ENCODE measurements around the gene NANS. TPM values are rescaled to one million over a fixed set of nuclear protein-coding genes. Genes with fewer than 3 reads are reported as not detected.
"Not testable (repeated sequence)": the region's sequence is repeated elsewhere in the genome, so short reads cannot be mapped to it uniquely, and the experiment has no call there.

The NANS gene
- total and polyA plus RNA-seq, 3 experiments from 2014 or later: 29.3 to 34.8 (median 33.2) TPM

DNA sequence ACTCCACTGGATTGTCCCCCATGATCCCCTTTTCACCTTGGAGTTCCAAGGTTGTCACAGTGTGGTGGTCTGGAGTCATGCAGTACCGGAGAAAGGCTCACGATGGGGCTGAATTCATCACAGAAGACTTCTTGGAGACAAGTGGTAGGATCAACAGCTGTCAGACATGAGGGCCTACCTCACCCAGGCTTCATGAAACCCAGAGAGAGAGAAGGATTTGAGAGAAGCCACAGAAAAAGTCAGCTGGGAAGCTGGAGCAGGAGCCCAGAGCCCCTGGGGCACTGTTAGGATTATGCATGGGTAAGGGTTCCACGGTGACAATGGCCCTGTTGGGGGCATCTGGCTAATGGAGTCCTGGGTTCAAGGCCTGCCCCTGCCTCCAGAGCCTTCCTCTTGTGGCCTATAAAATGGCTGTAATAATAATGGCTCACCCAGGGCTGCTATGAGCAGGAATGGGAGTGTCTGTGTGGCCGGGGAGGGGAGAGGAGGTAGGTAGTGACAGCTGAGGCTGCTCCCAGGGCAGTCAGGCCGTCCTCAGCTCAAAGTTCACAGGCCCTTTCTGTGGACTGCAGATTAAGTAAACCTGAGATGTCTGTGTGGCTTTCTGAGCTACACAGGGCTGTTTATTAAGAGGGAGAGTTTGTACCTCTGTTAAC is 61.6 kb downstream of the NANS start:
- H3K4me1 Mint-ChIP-seq: peaks cover 47 to 78% (median 67%) of the 10 kb centered on the region in 3 donors
- H3K9me3 Mint-ChIP-seq: no peaks in the 10 kb centered on the region
- peak overlapping the region; percentile 86 to 95 (median 90) for H3K4me3 Mint-ChIP-seq
- Histone ChIP-seq H3K4me3 (ENCODE audit: low read length) (peak overlapping the region; percentile 95), H3K9me3 (ENCODE audit: low read length) (no peaks in the 10 kb centered on the region), H3K36me3 (ENCODE audit: insufficient read depth, low read length) (no peaks in the 10 kb centered on the region), H3K27me3 (ENCODE audit: insufficient read depth, low read length, poor library complexity, severe bottlenecking) (no peaks in the 10 kb centered on the region), H3K4me1 (ENCODE audit: insufficient read depth, low read length) (peaks cover 43% of the 10 kb centered on the region), H3K27ac (ENCODE audit: low read depth, low read length) (peak overlapping the region; percentile 59)
- peak; percentile 23 to 73 (median 55) for DNase-seq
- H3K36me3 Mint-ChIP-seq: peaks cover 4 to 27% (median 5%) of the 10 kb centered on the region in 3 donors
- ChIA-PET POLR2A (interaction anchor here (0.6 to 3.8 kb wide), 9 partner anchors 9 to 213 kb away, joined by 3 to 49 read pairs (median 7); partner anchors contain the start of genes CORO2A and TBC1D2), CTCF (interaction anchor here (0.7 to 7.4 kb wide), 18 partner anchors 10 to 198 kb away, joined by 3 to 92 read pairs (median 4); partner anchors contain the start of genes CORO2A, TBC1D2 and TRMO)
- peak overlapping the region; percentile 85 to 99 (median 96) for H3K27ac Mint-ChIP-seq
- no peaks in the 10 kb centered on the region for H3K27me3 Mint-ChIP-seq

GRCh38 chr9:98118640-98119601 is 62.4 kb downstream of the NANS start, which contains the start of gene TRIM14:
TSS of gene TRIM14 (minus strand) at chr9:98119222. CDS start at chr9:98119188, 34 bp downstream.
- Mint-ChIP-seq H3K27ac (peak within 1 kb of the TSS; percentile 85 to 99 (median 96)), H3K27me3 (no peaks in the 10 kb centered on the region), H3K4me1 (peaks cover 45 to 70% (median 61%) of the 10 kb centered on the region in 3 donors), H3K4me3 (peak within 1 kb of the TSS; percentile 86 to 95 (median 90)), H3K9me3 (no peaks in the 10 kb centered on the region), H3K36me3 (peaks cover 4 to 27% (median 5%) of the 10 kb centered on the region in 3 donors)
- Histone ChIP-seq H3K4me1 (ENCODE audit: insufficient read depth, low read length) (peaks cover 43% of the 10 kb centered on the region), H3K9me3 (ENCODE audit: low read length) (no peaks in the 10 kb centered on the region), H3K27ac (ENCODE audit: low read depth, low read length) (peak within 1 kb of the TSS; percentile 59), H3K27me3 (ENCODE audit: insufficient read depth, low read length, poor library complexity, severe bottlenecking) (no peaks in the 10 kb centered on the region), H3K4me3 (ENCODE audit: low read length) (peak within 1 kb of the TSS; percentile 95), H3K36me3 (ENCODE audit: insufficient read depth, low read length) (no peaks in the 10 kb centered on the region)
- peak; percentile 46 to 73 (median 58) for DNase-seq
- POLR2A ChIA-PET: interaction anchor here (0.6 to 3.8 kb wide), 14 partner anchors 10 to 220 kb away, joined by 3 to 49 read pairs (median 4); partner anchors contain the start of genes CORO2A and TBC1D2
- CTCF ChIA-PET: interaction anchor here (0.7 to 7.4 kb wide), 21 partner anchors 10 to 199 kb away, joined by 3 to 92 read pairs (median 3); partner anchors contain the start of genes CORO2A, TBC1D2 and TRMO

GRCh38 chr9:98120476-98120875 is 63.9 kb downstream of the NANS start:
- no peak overlapping the region for H3K27ac ChIP-seq (ENCODE audit: low read depth, low read length)
- H3K4me1 ChIP-seq (ENCODE audit: insufficient read depth, low read length): peaks cover 39% of the 10 kb centered on the region
- H3K27me3 Mint-ChIP-seq: no peaks in the 10 kb centered on the region
- no peak for DNase-seq
- no peaks in the 10 kb centered on the region for H3K9me3 ChIP-seq (ENCODE audit: low read length)
- H3K9me3 Mint-ChIP-seq: no peaks in the 10 kb centered on the region
- peak overlapping the region; percentile 85 to 98 (median 94) for H3K27ac Mint-ChIP-seq
- H3K4me3 ChIP-seq (ENCODE audit: low read length): peak overlapping the region; percentile 35
- no peaks in the 10 kb centered on the region for H3K36me3 ChIP-seq (ENCODE audit: insufficient read depth, low read length)
- peak overlapping the region; percentile 67 to 95 (median 86) for H3K4me3 Mint-ChIP-seq
- H3K36me3 Mint-ChIP-seq: peaks cover 4 to 38% (median 10%) of the 10 kb centered on the region in 3 donors
- no peaks in the 10 kb centered on the region for H3K27me3 ChIP-seq (ENCODE audit: insufficient read depth, low read length, poor library complexity, severe bottlenecking)
- ChIA-PET POLR2A (interaction anchor here (1.2 to 3.8 kb wide), 4 partner anchors 19 to 198 kb away, joined by 3 to 49 read pairs (median 16); partner anchors contain the start of genes TBC1D2 and TRMO), CTCF (interaction anchor here (0.9 to 7.4 kb wide), 9 partner anchors 11 to 138 kb away, joined by 3 to 92 read pairs (median 5); partner anchors contain the start of genes ANP32B and TBC1D2)
- H3K4me1 Mint-ChIP-seq: peaks cover 45 to 64% (median 55%) of the 10 kb centered on the region in 3 donors

DNA sequence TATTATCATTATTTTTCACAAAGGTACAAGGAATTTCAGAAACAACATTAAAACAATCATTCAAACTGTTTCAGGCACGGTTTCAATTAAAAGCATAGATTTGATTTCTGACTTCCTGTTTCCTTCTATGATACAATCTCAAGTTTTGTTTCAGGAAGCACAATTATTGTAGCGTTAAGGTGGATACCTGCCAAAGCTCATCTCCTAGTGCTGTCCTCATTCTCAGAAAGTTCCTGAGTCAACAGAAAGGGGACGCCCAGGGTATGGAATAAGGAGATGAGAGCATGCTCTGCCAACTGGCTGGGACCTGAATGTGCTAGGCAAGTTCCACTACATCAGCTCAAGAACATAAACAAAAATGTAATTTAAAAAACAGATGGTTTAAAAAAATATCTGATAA is 64.5 kb downstream of the NANS start:
- H3K4me3 Mint-ChIP-seq: peak overlapping the region; percentile 67 to 95 (median 86)
- peak in 1 of 5 donors; percentile 30 for DNase-seq
- Histone ChIP-seq H3K4me1 (ENCODE audit: insufficient read depth, low read length) (peaks cover 36% of the 10 kb centered on the region), H3K27ac (ENCODE audit: low read depth, low read length) (no peak overlapping the region), H3K36me3 (ENCODE audit: insufficient read depth, low read length) (no peaks in the 10 kb centered on the region), H3K4me3 (ENCODE audit: low read length) (no peak overlapping the region), H3K27me3 (ENCODE audit: insufficient read depth, low read length, poor library complexity, severe bottlenecking) (no peaks in the 10 kb centered on the region), H3K9me3 (ENCODE audit: low read length) (no peaks in the 10 kb centered on the region)
- H3K4me1 Mint-ChIP-seq: peaks cover 45 to 61% (median 55%) of the 10 kb centered on the region in 3 donors
- H3K27ac Mint-ChIP-seq: peak overlapping the region; percentile 29 to 97 (median 92)
- no peaks in the 10 kb centered on the region for H3K27me3 Mint-ChIP-seq
- ChIA-PET POLR2A (interaction anchor here (0.6 to 3.7 kb wide), 5 partner anchors 13 to 199 kb away, joined by 3 to 27 read pairs (median 3); partner anchors contain the start of genes TBC1D2 and TRMO), CTCF (interaction anchor here (0.8 to 7.4 kb wide), 9 partner anchors 12 to 197 kb away, joined by 3 to 92 read pairs (median 3); partner anchors contain the start of gene ANP32B)
- peaks cover 4 to 36% (median 10%) of the 10 kb centered on the region in 3 donors for H3K36me3 Mint-ChIP-seq
- H3K9me3 Mint-ChIP-seq: no peaks in the 10 kb centered on the region

DNA sequence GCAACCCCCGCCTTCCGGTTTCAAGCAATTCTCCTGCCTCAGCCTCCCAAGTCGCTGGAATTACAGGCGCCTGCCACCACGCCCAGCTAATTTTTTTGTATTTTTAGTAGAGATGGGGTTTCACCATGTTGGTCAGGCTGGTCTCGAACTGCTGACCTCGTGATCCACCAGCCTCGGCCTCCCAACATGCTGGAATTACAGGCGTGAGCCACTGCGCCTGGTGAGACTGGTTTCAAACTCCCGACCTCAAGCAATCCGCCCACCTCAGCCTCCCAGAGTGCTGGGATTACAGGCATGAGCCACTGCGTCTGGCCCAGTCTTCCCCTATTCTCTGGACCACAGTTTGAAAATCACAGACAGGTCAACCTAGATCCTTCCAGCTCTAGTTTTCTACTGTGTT is 67.6 kb downstream of the NANS start:
- H3K9me3 ChIP-seq (ENCODE audit: low read length); H3K27me3 Mint-ChIP-seq; H3K4me3 Mint-ChIP-seq; H3K4me3 ChIP-seq (ENCODE audit: low read length); H3K9me3 Mint-ChIP-seq; H3K27ac ChIP-seq (ENCODE audit: low read depth, low read length); DNase-seq; H3K27me3 ChIP-seq (ENCODE audit: insufficient read depth, low read length, poor library complexity, severe bottlenecking); H3K36me3 ChIP-seq (ENCODE audit: insufficient read depth, low read length); POLR2A ChIA-PET: not testable (repeated sequence)
- peaks cover 28 to 38% (median 36%) of the 10 kb centered on the region in 3 donors for H3K4me1 Mint-ChIP-seq
- CTCF ChIA-PET: interaction anchor here (7.4 kb wide), 1 partner anchor 16 kb away, joined by 92 read pairs; no protein-coding TSS in a partner anchor
- H3K4me1 ChIP-seq (ENCODE audit: insufficient read depth, low read length): peaks cover 22% of the 10 kb centered on the region
- H3K36me3 Mint-ChIP-seq: peaks cover 0 to 37% (median 10%) of the 10 kb centered on the region in 3 donors
- H3K27ac Mint-ChIP-seq: peak overlapping the region in 2 of 8 donors; percentile 54 to 84

DNA sequence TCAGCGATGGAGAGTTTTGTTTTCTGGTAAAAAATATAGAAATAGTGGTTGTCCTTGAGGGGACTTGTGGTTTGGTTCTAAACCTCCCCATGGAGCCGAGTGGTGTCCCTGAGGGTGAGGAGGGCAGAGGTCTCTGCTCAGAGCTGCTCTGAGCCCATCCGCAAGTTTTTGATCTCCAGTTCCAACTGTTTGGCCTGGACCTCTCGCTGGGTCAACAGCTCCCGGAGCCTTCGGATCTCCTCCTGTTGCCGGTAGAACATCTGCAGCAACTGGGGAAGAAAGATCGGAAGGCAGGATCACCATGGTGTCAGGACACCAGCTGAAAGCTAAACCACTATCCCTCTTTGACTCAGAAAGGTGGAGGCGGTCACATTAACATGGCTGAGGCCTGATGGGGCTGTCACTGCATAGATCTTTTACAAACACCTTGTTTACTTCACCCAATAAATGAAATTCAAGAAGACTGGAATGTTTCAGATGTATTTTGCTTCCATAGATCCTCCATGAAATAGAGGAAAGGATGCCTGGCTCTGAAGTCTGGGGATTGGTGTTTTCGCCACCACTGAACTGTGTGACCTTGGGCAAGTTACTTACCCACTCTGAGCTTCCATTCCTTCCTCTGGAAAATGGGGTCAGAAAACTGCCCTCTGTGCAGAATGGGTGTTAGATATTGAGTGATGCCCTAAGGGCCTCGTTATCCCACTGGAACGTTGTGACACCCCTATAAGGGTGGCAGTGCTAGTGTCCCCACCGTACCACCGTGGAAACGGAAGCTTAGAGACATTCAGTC is 68.3 kb downstream of the NANS start:
- H3K36me3 Mint-ChIP-seq: peaks cover 0 to 39% (median 11%) of the 10 kb centered on the region in 3 donors
- ChIA-PET POLR2A (interaction anchor here (0.5 kb wide), 1 partner anchor 17 kb away, joined by 9 read pairs; no protein-coding TSS in a partner anchor), CTCF (interaction anchor here (0.9 kb wide), 1 partner anchor 131 kb away, joined by 3 read pairs; the partner anchor contains the start of gene TBC1D2)
- no peak overlapping the region for H3K4me3 ChIP-seq (ENCODE audit: low read length)
- no peaks in the 10 kb centered on the region for H3K27me3 Mint-ChIP-seq
- no peaks in the 10 kb centered on the region for H3K9me3 ChIP-seq (ENCODE audit: low read length)
- peaks cover 23 to 31% (median 29%) of the 10 kb centered on the region in 3 donors for H3K4me1 Mint-ChIP-seq
- H3K4me3 Mint-ChIP-seq: no peak overlapping the region
- no peak for DNase-seq
- no peaks in the 10 kb centered on the region for H3K36me3 ChIP-seq (ENCODE audit: insufficient read depth, low read length)
- no peaks in the 10 kb centered on the region for H3K27me3 ChIP-seq (ENCODE audit: insufficient read depth, low read length, poor library complexity, severe bottlenecking)
- no peak overlapping the region for H3K27ac ChIP-seq (ENCODE audit: low read depth, low read length)
- peaks cover 21% of the 10 kb centered on the region for H3K4me1 ChIP-seq (ENCODE audit: insufficient read depth, low read length)
- no peaks in the 10 kb centered on the region for H3K9me3 Mint-ChIP-seq
- peak overlapping the region in 4 of 8 donors; percentile 26 to 84 (median 32) for H3K27ac Mint-ChIP-seq

Measured in CD8-positive, alpha-beta memory T cell (primary cell).